GM21528 (cell line): ENCODE measurements around the gene FHIP2A.
"Not testable (repeated sequence)": the region's sequence is repeated elsewhere in the genome, so short reads cannot be mapped to it uniquely, and the experiment has no call there.

Experiments
- ATAC-seq: cut with Tn5 transposase; IDR thresholded peaks from one replicate; pipeline ENCODE4 v1.9.1; 2021; ENCODE audit warnings: mild to moderate bottlenecking, moderate library complexity; ENCODE audit not compliant: unreplicated experiment, low FRiP score

FHIP2A gene

GRCh38 chr10:114856544-114857287 is 35.1 kb downstream of the FHIP2A start:
- no peak for ATAC-seq

GRCh38 chr10:114857288-114857565 is 35.6 kb downstream of the FHIP2A start:
- ATAC-seq, result not testable (repeated sequence)

GRCh38 chr10:114857922-114858629 is 36.5 kb downstream of the FHIP2A start:
- no peak for ATAC-seq

DNA sequence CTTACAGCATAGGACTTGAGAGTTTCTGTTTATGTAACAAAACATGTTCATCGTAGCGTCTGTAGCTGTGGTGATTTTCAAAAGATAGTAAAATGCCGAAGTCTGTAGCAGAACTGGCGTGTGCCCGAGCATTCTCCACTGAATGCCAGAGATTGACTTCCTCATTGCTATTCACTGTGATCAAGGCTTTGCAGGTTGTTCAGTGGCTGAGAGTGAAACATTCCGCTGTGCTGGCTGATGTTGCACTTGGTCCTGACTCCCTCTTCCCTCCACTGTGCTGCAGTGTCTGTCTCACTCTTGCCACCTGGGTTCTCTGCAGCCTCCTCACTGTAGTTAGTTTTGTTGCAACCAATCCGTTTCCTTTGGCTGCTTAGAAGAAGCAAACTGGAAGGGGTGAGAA is 37.6 kb downstream of the FHIP2A start:
- no peak for ATAC-seq

- ATAC-seq, result no peak
Measured at GRCh38 chr10:114862456-114862855, 40.9 kb downstream of the FHIP2A start.

- no peak for ATAC-seq
Measured at GRCh38 chr10:114867365-114867764, 45.8 kb downstream of the FHIP2A start.

DNA sequence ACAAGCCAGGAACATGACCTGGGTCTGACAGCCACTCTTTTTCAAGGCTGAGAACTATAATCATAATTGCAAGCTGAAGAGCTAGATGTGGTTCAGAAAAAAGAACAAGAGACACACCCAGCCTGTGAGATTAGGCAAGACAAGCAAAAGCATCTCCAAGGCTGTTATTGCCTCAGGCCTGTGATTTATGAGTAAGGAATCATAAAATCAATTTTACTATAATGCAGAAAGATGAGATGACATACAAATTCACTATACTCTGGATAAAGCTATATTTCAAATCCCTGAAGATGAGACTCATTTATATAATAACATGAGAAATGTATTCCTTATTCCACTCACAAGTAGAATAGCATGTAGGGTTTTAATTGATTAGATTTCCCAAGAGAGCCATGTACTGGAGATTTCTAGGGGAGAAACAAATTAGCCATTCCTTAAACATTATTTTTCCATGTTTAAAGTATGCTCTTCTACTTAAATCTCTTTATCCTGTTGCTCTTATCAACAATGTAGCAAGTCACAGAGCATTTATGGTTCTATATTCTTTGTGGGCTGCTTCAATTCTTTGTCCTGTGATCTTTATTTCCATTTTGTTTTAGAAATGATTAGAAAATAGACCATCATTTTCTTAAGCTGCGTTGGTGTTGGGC is 47.4 kb downstream of the FHIP2A start:
- ATAC-seq, result no peak

DNA sequence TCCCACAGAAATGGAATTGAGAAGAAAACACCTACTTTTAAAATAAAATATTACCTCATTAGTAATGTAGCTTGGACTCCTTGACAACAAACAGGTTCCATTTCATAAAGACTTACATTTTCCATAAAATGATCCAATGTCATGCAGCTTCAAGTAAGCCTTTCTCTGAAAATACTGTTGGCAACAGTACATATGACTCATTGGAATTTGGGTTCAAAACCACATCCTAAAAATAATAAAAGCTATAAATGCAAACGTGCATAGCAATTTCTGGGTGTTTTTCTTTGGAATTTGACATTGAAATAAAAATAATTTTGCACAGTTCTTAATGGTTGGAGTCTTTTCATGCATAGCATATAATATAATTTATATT is 47.9 kb downstream of the FHIP2A start:
- no peak for ATAC-seq

DNA sequence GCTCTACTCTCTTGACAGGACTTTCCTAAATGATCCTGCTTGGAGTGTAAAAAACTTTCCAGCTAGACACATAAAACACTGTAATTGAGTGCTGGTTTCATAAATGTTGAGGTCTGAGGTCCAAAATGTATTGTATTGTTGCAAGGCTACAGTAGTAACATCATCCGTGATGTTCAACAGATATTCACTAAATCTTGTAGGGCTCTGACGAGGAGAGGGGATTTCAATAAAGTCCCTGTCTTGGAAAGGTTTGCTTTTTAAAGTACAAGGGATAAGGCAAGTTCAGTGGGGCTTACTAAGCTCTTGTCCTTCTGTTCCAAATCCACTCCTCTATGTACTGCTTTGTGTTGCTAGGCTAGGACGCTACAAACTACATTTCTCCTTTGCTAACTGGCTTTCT is 48.9 kb downstream of the FHIP2A start:
- no peak for ATAC-seq

DNA sequence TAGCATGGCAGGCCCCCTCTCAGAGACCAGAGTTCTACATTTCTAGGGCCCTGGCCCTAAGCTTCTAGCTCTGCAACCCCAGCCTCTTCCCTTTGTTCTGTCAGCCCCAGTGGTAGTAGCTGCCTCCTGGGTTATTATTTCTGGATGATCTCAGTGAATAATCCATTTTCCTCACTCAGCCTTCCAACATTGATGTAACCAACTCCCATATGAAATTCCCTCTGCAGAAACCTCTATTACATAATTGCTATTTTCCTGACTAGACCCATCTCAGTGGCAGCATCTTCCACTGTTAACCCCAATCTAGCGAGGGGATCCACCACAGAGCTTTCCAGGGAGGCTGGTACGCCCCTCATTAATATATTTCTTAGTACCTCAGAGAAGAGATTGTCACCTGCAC is 49.8 kb downstream of the FHIP2A start:
- no peak for ATAC-seq
